Activated T-cell treated with anti-CD3 and anti-CD28 coated beads, Interleukin-2, amount 50 U/mL, for 24 hours (primary cell): ENCODE results near the gene LEF1.
A peak's percentile ranks its signal among the peaks of the same experiment; 100 is the strongest.

ENCODE experiments used
- DNase-seq: peaks from one replicate; pipeline ENCODE4 v3.0.0-alpha.2; 2020
- H3K27ac Mint-ChIP-seq: 2 replicates; pipeline ENCODE4 v1.8.0; 2020; ENCODE audit warnings: mild to moderate bottlenecking, mixed read lengths
- H3K27me3 Mint-ChIP-seq: 2 replicates; pipeline ENCODE4 v1.8.0; 2020; ENCODE audit warnings: mixed read lengths
- H3K36me3 Mint-ChIP-seq: 2 replicates; pipeline ENCODE4 v1.8.0; 2020; ENCODE audit warnings: low read depth, mixed read lengths
- H3K4me1 Mint-ChIP-seq: 2 replicates; pipeline ENCODE4 v1.8.0; 2020; ENCODE audit warnings: low read depth, mixed read lengths
- H3K4me3 Mint-ChIP-seq: 2 replicates; pipeline ENCODE4 v1.8.0; 2020; ENCODE audit warnings: mild to moderate bottlenecking, moderate library complexity, mixed read lengths
- H3K9me3 Mint-ChIP-seq: 2 replicates; pipeline ENCODE4 v1.8.0; 2020; ENCODE audit warnings: mixed read lengths

LEF1 gene

DNA sequence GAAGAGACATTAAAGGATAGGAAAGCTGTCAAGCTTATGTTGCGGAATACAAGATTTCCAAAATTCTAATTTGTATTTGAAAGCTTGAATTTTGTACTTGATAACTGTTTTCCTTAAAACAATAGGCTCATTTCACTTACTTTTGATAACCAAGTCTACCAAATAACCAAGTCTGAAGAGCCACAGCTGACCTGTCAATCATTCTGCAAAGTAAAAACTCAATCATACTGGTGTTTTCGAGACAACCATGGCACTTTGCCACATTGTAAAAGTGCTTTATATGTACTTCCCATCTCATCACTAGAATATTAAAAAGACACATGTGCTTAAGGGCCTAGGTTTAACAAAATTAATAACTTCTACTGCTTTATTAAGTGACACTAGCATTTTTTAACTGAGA is 47.9 kb downstream of the LEF1 start:
- no peak for DNase-seq
- H3K9me3 Mint-ChIP-seq = no peaks in the 10 kb centered on the region
- peaks cover 81% of the 10 kb centered on the region for H3K4me1 Mint-ChIP-seq
- H3K27ac Mint-ChIP-seq = peak overlapping the region; percentile 78
- H3K27me3 Mint-ChIP-seq = no peaks in the 10 kb centered on the region
- H3K4me3 Mint-ChIP-seq = no peak overlapping the region
- peaks cover 49% of the 10 kb centered on the region for H3K36me3 Mint-ChIP-seq

DNA sequence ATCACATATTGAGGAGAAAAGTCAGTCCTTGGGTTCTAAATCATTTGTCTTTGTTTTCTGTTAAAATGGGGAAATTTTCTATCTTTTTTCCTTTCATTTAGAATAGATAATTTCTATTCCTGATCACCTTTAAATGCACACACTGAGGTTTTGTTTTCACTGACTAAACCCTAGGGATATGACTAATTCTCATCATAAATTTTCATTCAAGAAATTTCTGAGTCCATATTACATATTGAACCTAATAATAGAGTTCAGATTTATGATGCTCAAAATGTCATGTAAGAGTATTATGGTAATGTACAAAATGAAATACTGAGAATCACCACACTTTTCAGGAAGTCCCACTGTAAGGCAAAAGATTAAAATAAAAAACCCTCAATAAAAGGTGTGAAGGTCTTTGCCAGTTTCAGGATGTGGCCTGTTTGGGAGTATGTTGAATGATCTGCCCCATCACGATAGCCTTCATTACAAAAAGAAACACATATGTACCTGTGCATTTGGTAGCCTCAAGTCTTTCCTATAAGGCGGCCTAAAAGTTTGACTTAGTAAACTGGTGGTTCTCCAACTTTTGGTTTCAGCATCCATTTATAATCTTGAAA is 49.4 kb downstream of the LEF1 start:
- H3K9me3 Mint-ChIP-seq = no peaks in the 10 kb centered on the region
- H3K36me3 Mint-ChIP-seq = peaks cover 40% of the 10 kb centered on the region
- H3K4me3 Mint-ChIP-seq = peak overlapping the region; percentile 62
- H3K4me1 Mint-ChIP-seq = peaks cover 85% of the 10 kb centered on the region
- H3K27ac Mint-ChIP-seq = peak overlapping the region; percentile 94
- no peak for DNase-seq
- no peaks in the 10 kb centered on the region for H3K27me3 Mint-ChIP-seq

DNA sequence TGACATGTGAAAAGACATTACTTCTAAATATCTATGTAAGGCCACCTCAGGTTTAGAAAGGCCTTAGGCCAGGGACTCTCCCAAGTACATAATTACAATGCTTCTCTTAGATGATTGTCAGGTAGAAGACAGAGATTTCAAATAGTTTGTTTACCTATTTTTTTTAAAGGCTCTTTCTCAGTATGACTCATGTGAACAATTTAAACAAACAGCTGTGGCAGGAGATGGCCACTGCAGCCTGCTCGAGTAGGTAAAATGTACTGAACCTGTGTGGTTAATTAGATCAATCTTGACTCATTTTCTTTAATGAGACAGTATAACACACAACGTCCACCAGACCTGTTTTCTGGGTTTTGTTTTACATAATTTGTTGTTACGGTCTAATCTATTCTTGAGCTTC is 50.2 kb downstream of the LEF1 start:
- H3K4me3 Mint-ChIP-seq = peak overlapping the region; percentile 62
- no peaks in the 10 kb centered on the region for H3K27me3 Mint-ChIP-seq
- peak overlapping the region; percentile 94 for H3K27ac Mint-ChIP-seq
- DNase-seq = no peak
- peaks cover 33% of the 10 kb centered on the region for H3K36me3 Mint-ChIP-seq
- no peaks in the 10 kb centered on the region for H3K9me3 Mint-ChIP-seq
- peaks cover 89% of the 10 kb centered on the region for H3K4me1 Mint-ChIP-seq

DNA sequence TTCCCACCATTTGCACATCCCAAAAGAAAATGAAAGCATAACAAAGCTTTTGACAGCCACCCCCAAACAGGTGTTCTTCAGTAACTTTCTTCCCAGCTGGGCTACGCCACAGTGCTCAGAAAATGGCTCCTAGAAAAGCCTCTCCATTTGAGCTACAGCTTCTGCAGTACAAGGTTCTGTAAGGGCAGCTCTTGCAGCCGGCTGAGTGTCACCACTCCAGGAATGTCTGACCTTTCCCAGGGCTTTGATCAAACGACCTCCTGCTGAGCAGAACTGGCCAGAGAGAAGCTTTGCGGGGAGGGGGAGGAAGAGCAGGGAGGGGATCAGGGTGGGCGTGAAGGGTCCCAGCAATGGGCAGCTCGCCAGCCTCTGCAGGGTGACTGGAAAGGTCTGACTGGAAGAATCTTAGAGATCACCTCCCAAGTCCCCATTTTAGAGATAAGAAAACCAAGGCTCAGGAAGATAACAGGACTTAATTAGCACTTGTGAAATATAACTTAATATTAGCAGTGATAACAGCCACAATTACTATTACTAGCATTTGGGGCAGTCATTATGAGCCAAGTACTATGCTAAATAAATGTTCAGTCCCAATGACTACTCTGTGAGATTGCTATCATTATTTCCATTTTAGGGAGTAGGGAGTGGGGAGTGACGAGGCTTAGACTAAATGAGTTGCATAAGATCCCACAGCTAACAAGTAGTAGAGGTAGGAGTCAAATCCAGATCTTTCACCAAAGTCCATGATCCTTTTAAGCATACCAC is 51.1 kb downstream of the LEF1 start:
- peak overlapping the region; percentile 94 for H3K27ac Mint-ChIP-seq
- peak overlapping the region; percentile 62 for H3K4me3 Mint-ChIP-seq
- no peak for DNase-seq
- peaks cover 93% of the 10 kb centered on the region for H3K4me1 Mint-ChIP-seq
- no peaks in the 10 kb centered on the region for H3K9me3 Mint-ChIP-seq
- peaks cover 29% of the 10 kb centered on the region for H3K36me3 Mint-ChIP-seq
- H3K27me3 Mint-ChIP-seq = no peaks in the 10 kb centered on the region

DNA sequence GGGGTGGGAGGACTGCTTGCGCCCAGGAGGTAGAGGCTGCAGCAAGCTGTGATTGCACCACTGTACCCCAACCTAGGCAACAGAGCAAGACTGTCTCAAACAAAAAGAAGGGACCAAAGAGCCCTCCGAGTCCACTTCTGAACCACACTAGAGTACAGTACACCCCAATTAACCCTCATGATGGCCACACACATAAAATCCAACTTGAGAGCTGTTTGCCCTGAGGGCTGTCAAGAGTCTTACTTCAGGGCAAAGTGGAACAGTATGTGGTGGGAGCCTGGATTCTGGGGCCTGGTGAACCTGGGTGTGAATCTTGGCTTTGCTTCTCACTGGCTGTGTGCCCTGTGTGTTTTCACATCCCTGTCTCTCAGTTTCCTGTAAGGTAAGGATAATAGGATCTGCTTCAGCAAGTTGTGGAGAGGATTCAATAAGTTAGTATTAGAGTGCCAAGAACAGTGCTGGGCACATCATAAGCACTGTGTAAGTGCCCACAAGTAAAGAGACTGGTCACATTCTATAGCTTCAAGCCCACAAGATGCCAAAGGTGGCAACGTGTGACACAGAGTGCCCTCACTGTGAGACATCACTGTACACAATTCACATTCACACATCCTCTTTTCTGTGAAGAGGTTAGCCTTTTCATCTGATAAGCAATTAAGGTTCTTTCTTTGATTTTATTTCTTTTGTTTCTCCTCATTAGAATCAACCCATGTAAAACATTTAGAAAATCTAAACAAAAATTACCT is 52.1 kb downstream of the LEF1 start:
- Mint-ChIP-seq H3K36me3 (peaks cover 34% of the 10 kb centered on the region), H3K27me3 (no peaks in the 10 kb centered on the region), H3K4me3 (peak overlapping the region; percentile 59), H3K27ac (peak overlapping the region; percentile 93), H3K4me1 (peaks cover 95% of the 10 kb centered on the region), H3K9me3 (no peaks in the 10 kb centered on the region)
- DNase-seq = no peak

DNA sequence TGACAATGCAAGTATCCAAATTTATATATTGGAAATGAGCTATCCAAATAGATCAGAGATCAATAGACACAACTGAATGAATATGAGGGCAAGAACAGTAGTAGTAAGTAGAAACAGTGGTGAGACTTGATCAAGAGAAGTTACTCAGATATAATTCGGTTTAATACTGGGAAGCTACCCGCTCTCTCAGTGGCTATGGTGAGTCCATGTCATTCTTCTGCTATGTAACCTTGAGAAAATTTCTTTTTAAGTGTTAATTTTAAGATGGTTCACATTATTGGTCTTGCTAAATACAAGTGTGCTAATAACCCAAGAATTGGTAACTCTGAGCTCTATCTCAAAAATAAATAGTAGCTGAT is 53.6 kb downstream of the LEF1 start:
- peak overlapping the region; percentile 93 for H3K27ac Mint-ChIP-seq
- DNase-seq = no peak
- no peaks in the 10 kb centered on the region for H3K9me3 Mint-ChIP-seq
- H3K4me1 Mint-ChIP-seq = peaks cover 95% of the 10 kb centered on the region
- no peak overlapping the region for H3K4me3 Mint-ChIP-seq
- no peaks in the 10 kb centered on the region for H3K27me3 Mint-ChIP-seq
- H3K36me3 Mint-ChIP-seq = peaks cover 44% of the 10 kb centered on the region

DNA sequence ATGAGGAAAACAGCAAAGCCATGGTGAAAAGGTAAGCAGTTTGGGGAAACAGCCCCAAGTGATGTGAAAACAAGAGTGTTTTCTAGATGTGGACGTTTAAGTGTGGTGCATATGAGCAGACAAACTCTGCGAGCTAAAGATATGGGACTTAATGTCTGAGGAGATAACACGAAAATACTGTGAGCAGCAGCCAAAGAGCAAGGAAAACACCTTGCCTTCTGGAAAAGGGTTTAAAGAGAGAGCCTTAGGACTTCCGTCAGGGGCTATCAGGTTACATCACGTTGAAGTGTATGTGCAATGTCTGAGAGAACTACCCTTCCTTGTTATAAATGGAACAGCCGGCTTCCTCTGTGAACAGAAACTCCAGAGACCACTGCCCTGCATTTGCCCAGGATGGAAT is 54.2 kb downstream of the LEF1 start:
- DNase-seq = no peak
- peak overlapping the region; percentile 93 for H3K27ac Mint-ChIP-seq
- peak overlapping the region; percentile 13 for H3K4me3 Mint-ChIP-seq
- peaks cover 98% of the 10 kb centered on the region for H3K4me1 Mint-ChIP-seq
- H3K36me3 Mint-ChIP-seq = peaks cover 48% of the 10 kb centered on the region
- H3K27me3 Mint-ChIP-seq = no peaks in the 10 kb centered on the region
- H3K9me3 Mint-ChIP-seq = no peaks in the 10 kb centered on the region

DNA sequence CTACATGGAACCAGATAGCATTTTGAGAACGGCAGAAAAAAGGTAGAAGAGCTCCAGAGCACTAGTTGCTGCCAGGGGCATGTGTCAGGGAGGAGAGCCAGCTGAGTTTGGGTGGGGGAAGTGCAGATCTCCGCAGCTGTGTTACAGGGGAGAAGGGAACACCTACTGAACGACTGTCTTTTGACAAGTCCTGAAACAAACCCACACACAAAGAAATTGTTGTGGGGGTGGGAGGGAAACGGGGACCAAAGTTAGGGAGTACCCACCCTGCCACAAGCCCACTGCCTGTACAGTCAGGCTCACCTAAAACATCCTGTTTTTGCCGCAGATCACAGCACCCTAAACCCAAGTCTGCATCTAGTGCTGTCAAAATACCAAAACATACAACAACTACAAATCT is 55.5 kb downstream of the LEF1 start:
- Mint-ChIP-seq H3K9me3 (no peaks in the 10 kb centered on the region), H3K36me3 (peaks cover 55% of the 10 kb centered on the region), H3K27me3 (no peaks in the 10 kb centered on the region), H3K27ac (peak overlapping the region; percentile 97), H3K4me3 (peak overlapping the region; percentile 63), H3K4me1 (peaks cover 97% of the 10 kb centered on the region)
- DNase-seq = no peak

DNA sequence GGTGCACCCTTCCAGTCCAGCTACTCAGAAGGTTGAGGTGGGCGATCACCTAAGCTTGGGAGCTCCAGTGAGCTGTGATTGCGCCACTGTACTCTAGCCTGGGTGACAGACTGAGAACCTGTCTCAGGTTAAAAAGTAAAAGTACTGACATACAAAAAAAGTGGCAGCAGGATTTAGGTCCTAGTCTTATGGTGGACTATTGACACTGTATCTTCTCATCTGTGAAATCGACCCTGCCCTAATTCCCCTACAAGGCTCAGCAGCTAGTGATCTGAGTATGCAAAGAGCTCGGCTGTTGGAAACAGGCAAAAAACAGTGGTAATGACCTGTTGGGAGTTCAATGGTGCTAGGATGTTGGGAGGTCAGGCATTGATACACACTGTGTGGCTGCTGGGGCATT is 57.0 kb downstream of the LEF1 start:
- Mint-ChIP-seq H3K27me3 (no peaks in the 10 kb centered on the region), H3K9me3 (no peaks in the 10 kb centered on the region), H3K4me3 (no peak overlapping the region), H3K27ac (peak overlapping the region; percentile 97), H3K4me1 (peaks cover 95% of the 10 kb centered on the region), H3K36me3 (peaks cover 50% of the 10 kb centered on the region)
- no peak for DNase-seq

DNA sequence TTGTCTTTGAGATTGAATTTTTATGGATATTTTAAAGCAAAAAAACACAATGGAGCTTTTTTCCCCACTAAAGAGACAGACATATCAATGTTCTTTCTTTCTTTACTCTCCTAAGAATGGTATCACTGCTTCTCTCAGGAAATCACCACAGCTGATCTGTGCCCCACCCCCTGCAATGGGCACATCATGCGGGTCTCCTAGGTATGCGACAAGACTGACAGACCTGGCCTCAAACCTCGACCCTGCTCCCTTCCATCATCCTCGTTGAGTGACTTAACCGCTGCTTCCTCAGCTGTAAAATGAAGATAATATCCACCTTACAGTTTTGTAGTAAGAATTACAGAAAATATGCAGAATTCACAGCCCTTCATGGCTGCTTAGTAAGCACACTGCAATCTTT is 58.3 kb downstream of the LEF1 start:
- Mint-ChIP-seq H3K4me1 (peaks cover 95% of the 10 kb centered on the region), H3K36me3 (peaks cover 55% of the 10 kb centered on the region), H3K27ac (peak overlapping the region; percentile 97), H3K9me3 (no peaks in the 10 kb centered on the region), H3K27me3 (no peaks in the 10 kb centered on the region), H3K4me3 (peak overlapping the region; percentile 55)
- DNase-seq = no peak

DNA sequence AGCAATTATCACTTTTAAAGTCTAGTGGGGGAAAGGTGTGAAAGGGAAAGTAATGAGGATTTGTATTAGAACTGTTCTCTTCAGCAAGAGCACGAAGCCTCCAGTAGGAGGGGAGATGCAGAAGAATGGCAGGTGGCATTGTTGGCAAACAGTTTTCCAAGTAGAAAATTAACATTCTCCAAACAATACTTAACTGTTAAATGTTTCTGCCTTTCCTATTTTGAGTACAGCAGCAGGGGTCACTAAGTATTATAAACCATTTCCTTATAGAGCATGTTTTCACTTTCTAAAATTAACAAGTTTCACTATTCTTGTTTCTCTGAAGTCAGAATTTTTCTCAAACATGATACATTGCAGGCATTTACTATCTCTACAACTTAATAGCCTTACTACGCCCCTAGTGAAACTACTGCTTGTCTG is 58.7 kb downstream of the LEF1 start:
- Mint-ChIP-seq H3K27ac (peak overlapping the region; percentile 97), H3K4me3 (peak overlapping the region; percentile 55), H3K36me3 (peaks cover 53% of the 10 kb centered on the region), H3K27me3 (no peaks in the 10 kb centered on the region), H3K9me3 (no peaks in the 10 kb centered on the region), H3K4me1 (peaks cover 91% of the 10 kb centered on the region)
- no peak for DNase-seq

DNA sequence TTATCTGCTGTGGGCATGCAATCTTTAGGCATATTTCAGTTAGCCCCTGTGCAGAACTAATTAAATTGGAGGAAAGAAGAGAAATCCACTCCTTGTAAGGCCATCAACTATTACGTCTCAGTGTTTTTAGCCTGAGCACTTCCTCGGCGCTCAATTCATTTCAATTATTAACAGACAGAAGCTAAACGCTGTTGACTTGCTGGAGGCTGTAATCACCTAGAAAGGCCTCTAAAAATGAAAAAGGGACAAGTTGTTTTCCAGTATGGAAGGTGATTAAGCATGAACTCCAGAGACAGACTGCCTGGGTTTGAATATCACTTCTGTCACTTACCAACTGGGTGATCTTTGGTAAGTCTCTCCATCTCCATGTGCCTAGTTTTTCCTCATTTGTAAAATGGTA is 59.6 kb downstream of the LEF1 start:
- DNase-seq = no peak
- peaks cover 89% of the 10 kb centered on the region for H3K4me1 Mint-ChIP-seq
- peak overlapping the region; percentile 55 for H3K4me3 Mint-ChIP-seq
- H3K27ac Mint-ChIP-seq = peak overlapping the region; percentile 97
- H3K27me3 Mint-ChIP-seq = no peaks in the 10 kb centered on the region
- no peaks in the 10 kb centered on the region for H3K9me3 Mint-ChIP-seq
- H3K36me3 Mint-ChIP-seq = peaks cover 57% of the 10 kb centered on the region

DNA sequence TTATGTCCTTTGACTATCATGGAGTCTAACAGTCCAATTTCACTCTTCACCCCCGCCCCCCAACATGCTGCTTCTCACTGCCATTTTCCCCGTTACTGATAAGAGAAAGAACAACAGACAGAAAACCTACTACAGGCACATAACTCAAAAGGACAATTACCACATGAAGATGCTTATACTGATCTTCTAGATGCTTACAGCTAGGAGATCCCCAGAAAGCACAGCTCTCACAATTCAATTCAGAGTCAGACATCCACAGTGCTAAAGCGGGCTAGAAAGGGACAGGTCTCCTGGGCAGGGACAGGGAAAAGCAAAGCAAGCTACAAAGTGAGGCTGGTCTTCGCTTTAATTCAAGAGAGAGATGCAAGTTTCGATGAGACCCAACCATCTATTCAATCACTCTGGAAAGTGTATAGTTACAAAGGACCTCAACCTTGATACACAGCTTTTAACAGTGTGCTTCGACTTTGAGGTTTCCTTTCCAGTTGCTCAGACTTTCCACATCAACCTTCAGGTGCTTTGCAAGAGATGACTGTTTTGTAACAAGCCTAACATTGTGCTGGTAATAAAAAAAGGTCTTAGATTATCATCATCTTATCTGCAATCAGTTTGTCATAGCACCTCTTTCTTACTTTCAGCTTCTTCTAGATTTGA is 60.9 kb downstream of the LEF1 start:
- peaks cover 89% of the 10 kb centered on the region for H3K4me1 Mint-ChIP-seq
- no peaks in the 10 kb centered on the region for H3K27me3 Mint-ChIP-seq
- peak; percentile 67 for DNase-seq
- H3K4me3 Mint-ChIP-seq = peak overlapping the region; percentile 69
- H3K36me3 Mint-ChIP-seq = peaks cover 67% of the 10 kb centered on the region
- peak overlapping the region; percentile 97 for H3K27ac Mint-ChIP-seq
- no peaks in the 10 kb centered on the region for H3K9me3 Mint-ChIP-seq

DNA sequence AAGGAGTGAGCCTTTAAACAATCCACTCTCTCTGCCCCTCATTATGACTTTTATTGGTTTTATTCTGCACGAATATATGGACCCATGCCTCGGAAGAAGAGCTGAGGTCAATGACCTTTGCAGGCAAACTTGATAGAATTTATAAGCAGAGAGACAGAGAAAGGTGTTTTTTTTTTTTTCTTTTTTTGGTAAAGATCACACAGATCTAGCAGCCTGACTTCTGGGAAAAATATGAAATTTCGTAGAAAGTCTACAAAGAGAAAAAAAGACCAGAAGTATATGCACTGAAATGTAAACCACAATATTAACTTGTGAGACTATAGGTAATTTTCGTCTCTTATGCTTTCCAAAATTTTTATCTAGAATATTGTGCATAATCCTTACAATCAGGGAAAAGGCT is 61.6 kb downstream of the LEF1 start:
- H3K4me3 Mint-ChIP-seq = peak overlapping the region; percentile 69
- no peak for DNase-seq
- H3K36me3 Mint-ChIP-seq = peaks cover 67% of the 10 kb centered on the region
- H3K27ac Mint-ChIP-seq = peak overlapping the region; percentile 97
- H3K4me1 Mint-ChIP-seq = peaks cover 89% of the 10 kb centered on the region
- no peaks in the 10 kb centered on the region for H3K27me3 Mint-ChIP-seq
- H3K9me3 Mint-ChIP-seq = no peaks in the 10 kb centered on the region
